HG03159 (cell line): ENCODE data around the gene DCK.
"Not testable (repeated sequence)": the region's sequence is repeated elsewhere in the genome, so short reads cannot be mapped to it uniquely, and the experiment has no call there.

Source experiments
- ATAC-seq: cut with Tn5 transposase; IDR thresholded peaks from one replicate; pipeline ENCODE4 v1.9.1; 2021; ENCODE audit warnings: mild to moderate bottlenecking, moderate library complexity; ENCODE audit not compliant: unreplicated experiment

The DCK gene

GRCh38 chr4:70999639-71000038 is 6.2 kb downstream of the DCK start:
- not testable (repeated sequence) for ATAC-seq

DNA sequence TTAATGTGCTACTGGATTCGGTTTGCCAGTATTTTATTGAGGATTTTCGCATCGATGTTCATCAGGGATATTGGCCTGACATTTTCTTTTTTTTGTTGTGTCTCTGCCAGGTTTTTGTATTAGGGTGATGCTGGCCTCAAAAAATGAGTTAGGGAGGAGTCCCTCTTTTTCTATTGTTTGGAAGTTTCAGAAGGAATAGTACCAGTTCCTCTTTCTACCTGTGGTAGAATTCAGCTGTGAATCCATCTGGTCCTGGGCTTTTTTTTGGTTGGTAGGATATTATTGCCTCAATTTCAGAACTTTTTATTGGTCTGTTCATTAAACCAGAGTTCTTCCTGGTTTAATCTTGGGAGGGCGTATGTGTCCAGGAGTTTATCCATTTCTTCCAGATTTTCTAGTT is 7.9 kb downstream of the DCK start:
- not testable (repeated sequence) for ATAC-seq

DNA sequence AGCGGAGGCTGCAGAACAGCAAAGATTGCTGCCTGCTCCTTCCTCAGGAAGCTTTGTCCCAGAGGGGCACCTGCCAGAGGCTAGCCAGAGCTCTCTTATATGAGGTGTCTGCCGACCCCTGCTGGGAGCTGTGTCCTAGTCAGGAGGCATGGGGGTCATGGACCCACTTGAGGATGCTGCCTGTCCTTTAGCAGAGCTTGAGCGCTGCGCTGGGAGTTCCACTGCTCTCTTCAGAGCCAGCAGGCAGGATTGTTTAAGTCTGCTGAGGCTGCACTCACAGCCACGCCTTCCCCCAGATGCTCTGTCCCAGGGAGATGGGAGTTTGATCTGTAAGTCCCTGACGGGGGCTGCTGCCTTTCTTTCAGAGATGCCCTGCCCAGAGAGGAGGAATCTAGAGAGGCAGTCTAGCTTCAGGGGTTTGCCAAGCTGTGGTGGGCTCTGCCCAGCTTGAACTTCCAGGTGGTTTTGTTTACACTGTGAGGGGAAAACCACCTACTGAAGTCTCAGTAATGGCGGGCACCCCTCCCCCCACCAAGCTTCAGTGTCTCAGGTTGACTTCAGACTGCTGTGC is 10.9 kb downstream of the DCK start:
- no peak for ATAC-seq

DNA sequence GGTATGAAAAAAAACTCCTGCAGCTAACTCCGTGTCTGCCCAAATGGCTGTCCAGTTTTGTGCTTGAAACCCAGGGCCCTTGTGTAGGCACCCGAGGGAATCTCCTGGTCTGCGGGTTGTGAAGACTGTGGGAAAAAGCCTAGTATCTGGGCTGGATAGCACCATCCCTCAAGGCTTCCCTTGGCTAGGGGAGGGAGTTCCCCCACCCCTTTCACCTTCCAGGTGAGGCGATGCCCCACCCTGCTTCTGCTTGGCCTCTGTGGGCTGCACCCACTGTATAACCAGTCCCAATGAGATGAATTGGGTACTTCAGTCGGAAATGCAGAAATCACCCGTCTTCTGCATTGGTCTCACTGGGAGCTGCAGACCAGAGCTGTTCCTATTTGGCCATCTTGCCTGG is 11.6 kb downstream of the DCK start:
- not testable (repeated sequence) for ATAC-seq

- peak; percentile 89 for ATAC-seq
These were observed 12.9 kb downstream of the DCK start for GRCh38 chr4:71006203-71006907.

- ATAC-seq: no peak
These were observed 14.7 kb downstream of the DCK start for GRCh38 chr4:71008196-71008595.

GRCh38 chr4:71009086-71009485 is 15.6 kb downstream of the DCK start:
- no peak for ATAC-seq

DNA sequence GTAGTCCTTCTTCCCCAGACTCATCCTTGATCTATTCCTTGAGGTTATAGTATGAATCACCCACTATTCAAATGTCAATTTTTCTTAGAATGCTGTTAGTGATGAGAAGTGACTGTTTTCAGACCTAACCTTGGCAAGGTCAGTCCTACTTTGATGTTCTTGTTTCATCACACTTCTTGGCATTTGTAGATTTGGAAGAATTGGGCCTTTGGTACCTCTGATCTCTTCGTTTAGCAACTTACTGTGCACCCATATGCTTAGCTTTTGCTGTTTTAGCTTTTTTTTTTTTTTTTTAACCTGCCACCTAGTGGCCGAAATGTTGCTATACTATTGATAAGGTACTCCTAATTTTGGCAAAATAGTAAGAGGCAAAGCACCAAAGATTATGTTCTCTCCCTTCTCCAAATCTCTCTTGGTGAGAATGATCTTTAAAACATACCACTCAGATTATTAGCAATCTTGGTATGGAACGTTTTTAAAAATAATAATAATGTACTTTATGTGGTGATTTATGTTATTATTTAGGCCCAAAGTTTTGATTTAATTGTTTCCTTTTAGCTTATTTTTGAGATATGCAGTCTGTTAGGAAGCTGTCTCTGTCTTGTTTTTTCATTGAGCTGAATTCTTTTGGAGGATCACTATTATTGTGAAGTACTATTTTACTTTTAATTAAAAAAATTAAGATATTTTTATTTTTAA is 16.6 kb downstream of the DCK start:
- peak; percentile 48 for ATAC-seq

GRCh38 chr4:71011451-71011850 is 18.0 kb downstream of the DCK start:
- ATAC-seq: no peak

DNA sequence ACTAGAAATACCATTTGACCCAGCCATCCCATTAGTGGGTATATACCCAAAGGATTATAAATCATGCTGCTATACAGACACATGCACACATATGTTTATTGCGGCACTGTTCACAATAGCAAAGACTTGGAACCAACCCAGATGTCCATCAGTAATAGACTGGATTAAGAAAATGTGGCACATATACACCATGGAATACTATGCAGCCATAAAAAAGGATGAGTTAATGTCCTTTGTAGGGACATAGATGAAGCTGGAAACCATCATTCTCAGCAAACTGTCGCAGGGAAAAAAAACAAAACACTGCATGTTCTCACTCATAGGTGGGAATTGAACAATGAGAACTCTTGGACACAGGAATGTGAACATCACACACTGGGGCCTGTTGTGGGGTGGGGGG is 23.9 kb downstream of the DCK start:
- ATAC-seq: not testable (repeated sequence)

DNA sequence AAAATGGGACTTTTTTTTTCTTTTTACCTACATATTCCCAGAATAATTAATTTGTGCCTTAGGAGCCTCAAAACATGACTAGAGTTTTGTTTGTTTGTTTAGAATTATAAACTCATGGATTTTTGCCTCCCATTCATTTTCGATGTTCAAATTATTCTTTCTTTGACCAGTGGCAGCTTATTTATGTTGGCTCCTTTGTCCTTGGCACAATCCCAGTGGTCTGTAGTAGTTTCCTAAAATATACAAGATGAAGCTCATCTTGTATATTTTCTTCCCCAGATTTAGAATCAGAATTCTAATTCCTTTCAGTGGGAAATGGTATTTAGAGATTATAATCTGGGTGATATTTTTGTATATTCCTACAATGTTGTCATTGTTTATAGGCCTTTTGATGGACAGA is 27.2 kb downstream of the DCK start:
- ATAC-seq: no peak

DNA sequence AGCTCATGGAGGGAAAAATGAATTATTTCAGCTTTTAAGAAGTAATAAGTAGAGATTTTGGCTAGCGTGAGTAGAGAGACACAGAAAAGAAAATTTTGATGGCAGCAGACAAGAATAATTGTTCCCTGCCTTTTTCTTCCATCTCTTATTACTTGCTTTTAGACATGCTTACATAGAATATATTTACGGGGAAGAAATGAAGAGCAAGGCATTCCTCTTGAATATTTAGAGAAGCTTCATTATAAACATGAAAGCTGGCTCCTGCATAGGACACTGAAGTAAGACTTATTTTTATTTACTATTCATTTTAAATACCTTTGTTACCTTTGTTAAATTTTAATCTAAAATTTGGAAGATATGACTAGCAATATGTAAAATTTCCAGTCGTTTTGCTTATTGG is 32.2 kb downstream of the DCK start:
- no peak for ATAC-seq

DNA sequence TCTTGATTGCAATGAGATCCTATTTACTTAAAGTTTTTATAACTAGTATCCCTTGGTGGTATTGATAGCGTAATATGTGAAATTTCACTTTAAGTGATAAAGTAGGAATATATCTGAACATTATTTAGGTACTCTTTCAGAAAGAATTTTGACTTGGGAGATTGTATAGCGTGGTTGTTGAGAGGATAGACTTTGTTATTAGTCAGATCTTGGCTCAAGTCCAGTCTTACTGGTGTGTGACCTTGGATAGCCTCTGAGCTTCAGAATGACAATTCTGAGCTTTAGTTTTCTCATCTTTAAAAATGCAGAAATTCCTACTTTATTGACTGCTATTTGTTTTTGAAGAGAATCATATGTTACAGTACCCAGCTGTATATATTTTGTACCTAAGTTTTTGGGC is 32.6 kb downstream of the DCK start:
- no peak for ATAC-seq

DNA sequence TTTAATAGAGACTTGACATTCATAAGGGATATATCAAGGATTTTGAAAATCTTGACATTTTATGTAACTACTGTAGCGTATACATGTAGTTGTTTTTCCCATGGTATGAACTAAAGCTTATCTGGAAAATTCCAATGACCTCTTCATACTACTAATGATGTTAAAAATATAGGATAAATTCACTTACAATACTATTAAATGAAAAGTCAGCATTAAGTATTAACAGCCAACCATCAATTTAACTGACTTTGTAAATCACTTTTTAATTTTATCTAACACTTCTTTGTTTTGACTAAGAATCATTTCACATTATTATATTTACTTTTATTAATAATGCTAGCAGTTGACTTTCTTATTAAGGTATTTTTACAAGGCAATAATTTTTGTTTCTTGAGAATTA is 34.2 kb downstream of the DCK start:
- ATAC-seq: no peak

- ATAC-seq: no peak
These were observed 36.1 kb downstream of the DCK start for GRCh38 chr4:71029504-71029903.

GRCh38 chr4:71032106-71032505 is 38.7 kb downstream of the DCK start:
- not testable (repeated sequence) for ATAC-seq

GRCh38 chr4:71045256-71045655 is 51.8 kb downstream of the DCK start:
- no peak for ATAC-seq

DNA sequence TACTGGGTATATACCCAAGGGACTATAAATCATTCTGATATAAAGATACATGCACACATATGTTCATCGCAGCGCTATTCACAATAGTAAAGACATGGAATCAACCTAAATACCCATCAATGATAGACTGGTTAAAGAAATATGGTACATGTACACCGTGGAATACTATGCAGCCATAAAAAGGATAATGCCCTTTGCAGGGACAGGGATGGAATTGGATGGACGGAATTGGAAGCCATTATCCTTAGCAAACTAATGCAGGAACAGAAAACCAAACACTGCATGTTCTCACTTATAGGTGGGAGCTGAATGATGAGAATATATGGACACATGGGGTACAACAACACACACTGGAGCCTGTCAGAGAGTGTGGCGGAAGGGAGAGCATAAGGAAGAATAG is 55.9 kb downstream of the DCK start:
- no peak for ATAC-seq

GRCh38 chr4:71050809-71051208 is 57.4 kb downstream of the DCK start:
- no peak for ATAC-seq

GRCh38 chr4:71052034-71052433 is 58.6 kb downstream of the DCK start:
- no peak for ATAC-seq

- ATAC-seq: no peak
These were observed 59.3 kb downstream of the DCK start for GRCh38 chr4:71052716-71053115.

DNA sequence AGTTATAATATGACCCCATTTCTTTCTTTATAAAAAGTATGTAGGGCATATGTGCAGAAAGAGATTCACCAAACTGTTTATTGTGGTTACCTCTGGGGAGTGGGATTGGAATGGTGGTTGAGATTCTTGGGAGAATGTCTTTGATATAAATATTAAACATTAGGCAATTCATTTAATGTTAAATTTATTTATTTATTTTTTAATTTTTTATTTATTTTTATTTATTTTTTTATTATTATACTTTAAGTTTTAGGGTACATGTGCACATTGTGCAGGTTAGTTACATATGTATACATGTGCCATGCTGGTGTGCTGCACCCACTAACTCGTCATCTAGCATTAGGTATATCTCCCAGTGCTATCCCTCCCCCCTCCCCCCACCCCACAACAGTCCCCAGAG is 60.2 kb downstream of the DCK start:
- not testable (repeated sequence) for ATAC-seq
